C4-2B (cell line): ENCODE measurements around the gene DAPK1.

Experiments used
- ZFX ChIP-seq: fragments of 450-650 bp; IDR thresholded peaks from 2 replicates; pipeline ENCODE4 v1.6.1; 2017
- TF ChIP-seq, protein P1 (sequence below): fragments of 450-650 bp; conservative IDR thresholded peaks from 2 replicates; pipeline ENCODE4 v1.5.1; 2017; ENCODE audit warnings: mild to moderate bottlenecking

DNA sequence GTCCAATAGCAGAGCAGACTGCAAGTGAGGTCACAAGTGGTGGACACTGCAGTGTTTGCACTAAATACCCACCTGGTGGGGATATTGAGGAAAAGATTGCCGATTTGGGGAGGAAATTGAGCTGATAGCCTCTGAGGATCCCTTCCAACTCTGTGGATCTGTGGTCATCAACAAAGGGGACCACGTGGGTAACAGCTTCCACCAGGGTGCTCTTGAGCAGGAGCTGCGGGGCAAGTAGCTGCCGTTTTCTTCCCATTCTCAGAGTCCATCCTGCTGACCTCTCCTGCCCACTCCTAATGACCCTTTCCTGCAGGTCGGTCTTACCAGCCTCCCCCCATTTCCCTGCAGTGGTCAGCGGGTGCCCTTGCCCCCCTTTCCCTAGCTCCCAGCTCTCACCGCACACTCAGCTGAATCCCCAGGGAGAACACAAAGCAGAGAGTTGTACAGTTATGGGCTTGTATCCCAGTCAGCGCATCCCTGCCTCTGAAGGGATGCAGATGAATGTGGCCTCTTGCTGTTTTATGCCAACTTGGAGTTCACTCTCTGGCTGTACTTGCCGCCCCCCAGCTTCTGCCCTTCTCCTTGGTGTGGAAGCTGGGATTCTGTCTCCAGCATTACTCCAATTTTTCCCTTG lies 18.0 kb downstream of the DAPK1 start:
- TF ChIP-seq ZFX: no peak
- TF ChIP-seq, protein P1, sequence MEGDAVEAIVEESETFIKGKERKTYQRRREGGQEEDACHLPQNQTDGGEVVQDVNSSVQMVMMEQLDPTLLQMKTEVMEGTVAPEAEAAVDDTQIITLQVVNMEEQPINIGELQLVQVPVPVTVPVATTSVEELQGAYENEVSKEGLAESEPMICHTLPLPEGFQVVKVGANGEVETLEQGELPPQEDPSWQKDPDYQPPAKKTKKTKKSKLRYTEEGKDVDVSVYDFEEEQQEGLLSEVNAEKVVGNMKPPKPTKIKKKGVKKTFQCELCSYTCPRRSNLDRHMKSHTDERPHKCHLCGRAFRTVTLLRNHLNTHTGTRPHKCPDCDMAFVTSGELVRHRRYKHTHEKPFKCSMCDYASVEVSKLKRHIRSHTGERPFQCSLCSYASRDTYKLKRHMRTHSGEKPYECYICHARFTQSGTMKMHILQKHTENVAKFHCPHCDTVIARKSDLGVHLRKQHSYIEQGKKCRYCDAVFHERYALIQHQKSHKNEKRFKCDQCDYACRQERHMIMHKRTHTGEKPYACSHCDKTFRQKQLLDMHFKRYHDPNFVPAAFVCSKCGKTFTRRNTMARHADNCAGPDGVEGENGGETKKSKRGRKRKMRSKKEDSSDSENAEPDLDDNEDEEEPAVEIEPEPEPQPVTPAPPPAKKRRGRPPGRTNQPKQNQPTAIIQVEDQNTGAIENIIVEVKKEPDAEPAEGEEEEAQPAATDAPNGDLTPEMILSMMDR: no peak
